ENCODE measurements around the gene IL1B.

GRCh38 chr2:112886291-112886690 is 49.7 kb upstream of the IL1B start:
- TF ChIP-seq, protein P1, sequence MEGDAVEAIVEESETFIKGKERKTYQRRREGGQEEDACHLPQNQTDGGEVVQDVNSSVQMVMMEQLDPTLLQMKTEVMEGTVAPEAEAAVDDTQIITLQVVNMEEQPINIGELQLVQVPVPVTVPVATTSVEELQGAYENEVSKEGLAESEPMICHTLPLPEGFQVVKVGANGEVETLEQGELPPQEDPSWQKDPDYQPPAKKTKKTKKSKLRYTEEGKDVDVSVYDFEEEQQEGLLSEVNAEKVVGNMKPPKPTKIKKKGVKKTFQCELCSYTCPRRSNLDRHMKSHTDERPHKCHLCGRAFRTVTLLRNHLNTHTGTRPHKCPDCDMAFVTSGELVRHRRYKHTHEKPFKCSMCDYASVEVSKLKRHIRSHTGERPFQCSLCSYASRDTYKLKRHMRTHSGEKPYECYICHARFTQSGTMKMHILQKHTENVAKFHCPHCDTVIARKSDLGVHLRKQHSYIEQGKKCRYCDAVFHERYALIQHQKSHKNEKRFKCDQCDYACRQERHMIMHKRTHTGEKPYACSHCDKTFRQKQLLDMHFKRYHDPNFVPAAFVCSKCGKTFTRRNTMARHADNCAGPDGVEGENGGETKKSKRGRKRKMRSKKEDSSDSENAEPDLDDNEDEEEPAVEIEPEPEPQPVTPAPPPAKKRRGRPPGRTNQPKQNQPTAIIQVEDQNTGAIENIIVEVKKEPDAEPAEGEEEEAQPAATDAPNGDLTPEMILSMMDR (conservative IDR thresholded peaks at IDR 0.05), result no peak
- TF ChIP-seq EZH2 (IDR thresholded peaks at IDR 0.05; ENCODE audit: low read depth), result no peak
